HG03280 (cell line): ENCODE measurements around the gene FAM120AOS.

Experiments
- ATAC-seq: cut with Tn5 transposase; IDR thresholded peaks from one replicate; pipeline ENCODE4 v1.9.1; 2021; ENCODE audit warnings: mild to moderate bottlenecking, moderate library complexity; ENCODE audit not compliant: unreplicated experiment

FAM120AOS gene

GRCh38 chr9:93467462-93467861, 14.1 kb upstream of the FAM120AOS start:
- no peak for ATAC-seq

- no peak for ATAC-seq
These were observed 13.7 kb upstream of the FAM120AOS start for GRCh38 chr9:93467062-93467416.

GRCh38 chr9:93466416-93467061, 13.2 kb upstream of the FAM120AOS start:
- ATAC-seq, result no peak

- ATAC-seq, result no peak
These were observed 12.5 kb upstream of the FAM120AOS start for GRCh38 chr9:93465855-93466254.

- ATAC-seq, result no peak
These were observed 11.5 kb upstream of the FAM120AOS start for GRCh38 chr9:93464876-93465275.

GRCh38 chr9:93464395-93464794, 11.0 kb upstream of the FAM120AOS start:
- ATAC-seq, result no peak

- no peak for ATAC-seq
These were observed 10.4 kb upstream of the FAM120AOS start for GRCh38 chr9:93463638-93464248.

- ATAC-seq, result no peak
These were observed 8.4 kb upstream of the FAM120AOS start for GRCh38 chr9:93461821-93462220.

GRCh38 chr9:93461414-93461743, 8.0 kb upstream of the FAM120AOS start:
- no peak for ATAC-seq

- no peak for ATAC-seq
These were observed 7.5 kb upstream of the FAM120AOS start for GRCh38 chr9:93460689-93461413.

GRCh38 chr9:93459432-93459847, 6.1 kb upstream of the FAM120AOS start:
- no peak for ATAC-seq

GRCh38 chr9:93458712-93459111, 5.3 kb upstream of the FAM120AOS start:
- no peak for ATAC-seq

- no peak for ATAC-seq
These were observed 3.6 kb upstream of the FAM120AOS start for GRCh38 chr9:93457006-93457405.

- ATAC-seq, result no peak
These were observed 3.1 kb upstream of the FAM120AOS start for GRCh38 chr9:93456504-93456903.

GRCh38 chr9:93456022-93456421, 2.6 kb upstream of the FAM120AOS start:
- no peak for ATAC-seq

GRCh38 chr9:93452710-93453046, 703 bp downstream of the FAM120AOS start:
- no peak for ATAC-seq

- ATAC-seq, result peak; percentile 17
These were observed 1.3 kb downstream of the FAM120AOS start for GRCh38 chr9:93451849-93452709.

GRCh38 chr9:93450945-93451815, 2.2 kb downstream of the FAM120AOS start, which contains the start of gene FAM120A:
Gene FAM120A, plus strand, starts transcription at chr9:93451685. Its CDS starts 231 bp downstream, at chr9:93451916.
- ATAC-seq, result peak; percentile 59

GRCh38 chr9:93447655-93448054, 5.7 kb downstream of the FAM120AOS start:
- ATAC-seq, result no peak

- ATAC-seq, result no peak
These were observed 7.3 kb downstream of the FAM120AOS start for GRCh38 chr9:93446073-93446472.
